GM23248 (cell line): Measurements from ENCODE around the gene FSTL4. TPM values are rescaled to one million over a fixed set of nuclear protein-coding genes. Genes with fewer than 3 reads are reported as not detected.

ENCODE experiments used
- DNase-seq: peaks from one replicate; pipeline ENCODE4 v3.0.0-alpha.2; 2015
- H2AFZ ChIP-seq: fragments of 200-600 bp; sonication (generic); 2 replicates; pipeline ENCODE4 v1.6.1; 2016; ENCODE audit warnings: antibody characterized with exemption
- H3F3A ChIP-seq: fragments of 200-600 bp; sonication (generic); 2 replicates; pipeline ENCODE4 v1.6.1; 2016; ENCODE audit warnings: mild to moderate bottlenecking, antibody characterized with exemption, mixed run types; ENCODE audit not compliant: insufficient read depth
- H3K27ac ChIP-seq: fragments of 200-600 bp; sonication (generic); 2 replicates; pipeline ENCODE4 v1.5.1; 2016; ENCODE audit warnings: mild to moderate bottlenecking
- H3K27me3 ChIP-seq: fragments of 200-600 bp; sonication (generic); replicated peaks from 2 replicates; pipeline ENCODE4 v1.6.1; 2016; ENCODE audit warnings: mild to moderate bottlenecking; ENCODE audit not compliant: insufficient read depth
- H3K36me3 ChIP-seq: fragments of 200-600 bp; sonication (generic); 2 replicates; pipeline ENCODE4 v1.6.1; 2016; ENCODE audit warnings: low read depth, mild to moderate bottlenecking
- H3K4me1 ChIP-seq: fragments of 200-600 bp; sonication (generic); 2 replicates; pipeline ENCODE4 v1.6.1; 2016; ENCODE audit warnings: mild to moderate bottlenecking; ENCODE audit not compliant: insufficient read depth
- H3K4me2 ChIP-seq: fragments of 200-600 bp; sonication (generic); one replicate; pipeline ENCODE4 v1.6.1; 2016; ENCODE audit warnings: mild to moderate bottlenecking; ENCODE audit not compliant: unreplicated experiment
- H3K4me3 ChIP-seq: fragments of 200-600 bp; sonication (generic); 2 replicates; pipeline ENCODE4 v1.5.1; 2016; ENCODE audit warnings: mild to moderate bottlenecking
- H3K79me2 ChIP-seq: fragments of 200-600 bp; sonication (generic); 2 replicates; pipeline ENCODE4 v1.6.1; 2016; ENCODE audit warnings: mild to moderate bottlenecking; ENCODE audit not compliant: insufficient read depth
- H3K9ac ChIP-seq: fragments of 200-600 bp; sonication (generic); 2 replicates; pipeline ENCODE4 v1.6.1; 2016; ENCODE audit warnings: mild to moderate bottlenecking
- H3K9me2 ChIP-seq: fragments of 200-600 bp; sonication (generic); 2 replicates; pipeline ENCODE4 v1.6.1; 2016; ENCODE audit warnings: mixed run types, mild to moderate bottlenecking, moderate library complexity; ENCODE audit not compliant: insufficient read depth
- H3K9me3 ChIP-seq: fragments of 200-600 bp; sonication (generic); one replicate; pipeline ENCODE4 v1.6.1; 2017; ENCODE audit warnings: low read depth
- H4K20me1 ChIP-seq: fragments of 200-600 bp; sonication (generic); 2 replicates; pipeline ENCODE4 v1.6.0; 2016; ENCODE audit not compliant: insufficient read depth
- EZH2 ChIP-seq: fragments of 200-600 bp; sonication (generic); IDR thresholded peaks from 2 replicates; pipeline ENCODE4 v1.6.1; 2018; ENCODE audit warnings: antibody characterized with exemption, mild to moderate bottlenecking; ENCODE audit not compliant: insufficient read depth, poor library complexity, severe bottlenecking
- EZH2phosphoT487 ChIP-seq: fragments of 200-600 bp; sonication (generic); IDR thresholded peaks from 2 replicates; pipeline ENCODE4 v1.6.1; 2018; ENCODE audit warnings: antibody characterized with exemption, moderate library complexity, mild to moderate bottlenecking, low read depth; ENCODE audit not compliant: insufficient read depth
- WGBS, 2 experiments: methylation state at CpG; one replicate each; pipeline ENCODE4 v1.1.6; 2015 to 2017; ENCODE audit warnings: low lambda C conversion rate in 2 of 2, low coverage in 1 of 2; ENCODE audit errors: missing lambda C conversion rate in 2 of 2; 5-methylcytosine and 5-hydroxymethylcytosine counted together
- in situ Hi-C: fragments of 300-500 bp; cut with MboI; formaldehyde crosslinking; loops from 2 replicates; pipeline ENCODE4 v1.15.0; 2020
- polyA plus RNA-seq: library from polyadenylated mRNA; unstranded; fragments of >200 nt; fragmentation: Nextera tagmentation; extraction: Ambion mirVana; gene quantifications from 2 replicates; pipeline ENCODE4 v1.2.1, GENCODE V29; 2016
- total RNA-seq: library from RNA; depleted of rRNA; stranded (reverse); fragments of >200 nt; shearing (Covaris generic); gene quantifications from 2 replicates; pipeline ENCODE4 v1.2.3, GENCODE V29; 2014

Gene FSTL4
- total and polyA plus RNA-seq, 2 experiments from 2014 or later = not detected

DNA sequence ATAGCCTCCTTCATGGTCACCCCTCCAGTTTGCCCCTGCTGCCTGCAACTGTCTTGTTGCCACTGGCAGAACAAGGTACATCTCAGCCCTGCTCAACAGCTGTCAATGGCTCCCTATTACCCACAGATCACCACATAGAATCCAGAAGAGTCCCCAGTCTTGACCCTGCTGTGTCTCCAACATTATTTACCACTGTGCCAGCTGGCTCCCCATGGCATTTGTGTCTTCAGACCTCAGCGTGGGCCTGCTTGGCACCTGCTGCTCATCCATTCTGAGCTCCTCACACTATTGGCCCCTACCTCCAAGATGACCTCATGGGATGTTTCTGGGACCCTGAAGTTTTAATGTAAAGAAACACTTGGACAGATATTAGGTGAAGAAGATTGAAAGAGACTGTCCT lies 358.7 kb downstream of the FSTL4 start:
- H3K4me2 ChIP-seq = no peak overlapping the region
- no peaks in the 10 kb centered on the region for H4K20me1 ChIP-seq
- TF ChIP-seq EZH2phosphoT487 = no peak
- H3K9ac ChIP-seq = no peak overlapping the region
- 38 to 41% methylated on average over 1 of the region's 1 CpG for WGBS, 2 experiments
- no peak overlapping the region for H3K4me3 ChIP-seq
- no peak for DNase-seq
- H3K36me3 ChIP-seq = no peaks in the 10 kb centered on the region
- no peak overlapping the region for H2AFZ ChIP-seq
- H3F3A ChIP-seq = no peaks in the 10 kb centered on the region
- no peak overlapping the region for H3K27ac ChIP-seq
- no peaks in the 10 kb centered on the region for H3K79me2 ChIP-seq
- H3K9me2 ChIP-seq = no peaks in the 10 kb centered on the region
- H3K4me1 ChIP-seq = no peaks in the 10 kb centered on the region
- in situ Hi-C loops = no loop called here
- H3K27me3 ChIP-seq = peaks cover 11% of the 10 kb centered on the region; the same call in 1 of the 2 replicates
- H3K9me3 ChIP-seq = no peaks in the 10 kb centered on the region

DNA sequence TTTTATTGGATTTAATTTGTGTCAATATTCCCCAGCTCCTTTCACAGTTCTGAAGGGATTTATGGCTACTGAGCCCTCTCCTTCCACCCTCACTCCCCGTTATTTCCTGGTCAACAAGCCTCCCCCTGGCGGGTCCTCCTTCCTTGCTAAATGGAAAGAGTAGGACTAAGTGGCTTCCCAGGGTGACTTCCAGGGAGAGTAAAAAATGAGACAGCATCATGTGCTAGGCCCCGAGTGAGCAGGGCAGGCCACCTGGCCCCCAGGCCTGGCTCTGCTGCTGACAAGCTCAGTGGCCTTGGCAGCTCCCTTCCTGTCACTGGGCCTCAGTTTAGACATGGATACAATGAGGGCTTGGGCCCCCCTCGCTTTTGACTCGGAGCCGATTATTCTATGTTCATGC lies 359.3 kb downstream of the FSTL4 start:
- Histone ChIP-seq H3K27ac (no peak overlapping the region), H3K27me3 (peaks cover 11% of the 10 kb centered on the region; the same call in 1 of the 2 replicates), H4K20me1 (no peaks in the 10 kb centered on the region), H3F3A (no peaks in the 10 kb centered on the region), H3K4me1 (no peaks in the 10 kb centered on the region), H3K4me3 (no peak overlapping the region), H2AFZ (no peak overlapping the region), H3K4me2 (no peak overlapping the region), H3K9me2 (no peaks in the 10 kb centered on the region), H3K36me3 (no peaks in the 10 kb centered on the region), H3K9me3 (no peaks in the 10 kb centered on the region), H3K79me2 (no peaks in the 10 kb centered on the region), H3K9ac (no peak overlapping the region)
- DNase-seq = no peak
- TF ChIP-seq EZH2 (no peak), EZH2phosphoT487 (no peak)
- 68 to 72% methylated on average over 6 of the region's 6 CpGs for WGBS, 2 experiments
- in situ Hi-C loops = no loop called here

DNA sequence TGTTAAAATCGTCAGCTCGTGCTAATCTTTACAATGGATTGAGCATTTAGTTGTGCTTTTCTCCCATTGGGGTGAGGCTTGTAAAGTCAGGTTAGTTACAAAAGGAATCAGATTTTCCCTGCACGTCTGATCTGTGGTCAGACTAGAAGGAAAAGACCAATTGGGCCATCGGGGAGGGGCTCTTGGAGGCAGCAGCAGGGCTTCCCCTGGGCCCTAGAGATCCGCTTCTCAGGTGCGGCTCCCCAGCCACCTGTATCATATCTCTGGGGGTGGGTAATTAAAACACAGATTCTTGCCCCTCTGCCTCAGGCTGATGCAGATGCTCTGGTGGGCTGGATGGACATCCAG lies 360.2 kb downstream of the FSTL4 start:
- Histone ChIP-seq H3K27ac (no peak overlapping the region), H3K9me3 (no peaks in the 10 kb centered on the region), H4K20me1 (no peaks in the 10 kb centered on the region), H3K4me1 (no peaks in the 10 kb centered on the region), H2AFZ (no peak overlapping the region), H3K9me2 (no peaks in the 10 kb centered on the region), H3F3A (no peaks in the 10 kb centered on the region), H3K9ac (no peak overlapping the region), H3K79me2 (no peaks in the 10 kb centered on the region), H3K4me3 (no peak overlapping the region), H3K4me2 (no peak overlapping the region), H3K27me3 (peaks cover 11% of the 10 kb centered on the region; the same call in 1 of the 2 replicates), H3K36me3 (no peaks in the 10 kb centered on the region)
- in situ Hi-C loops = no loop called here
- TF ChIP-seq EZH2 (no peak), EZH2phosphoT487 (no peak)
- WGBS, 2 experiments = 54 to 57% methylated on average over 6 of the region's 6 CpGs
- no peak for DNase-seq

DNA sequence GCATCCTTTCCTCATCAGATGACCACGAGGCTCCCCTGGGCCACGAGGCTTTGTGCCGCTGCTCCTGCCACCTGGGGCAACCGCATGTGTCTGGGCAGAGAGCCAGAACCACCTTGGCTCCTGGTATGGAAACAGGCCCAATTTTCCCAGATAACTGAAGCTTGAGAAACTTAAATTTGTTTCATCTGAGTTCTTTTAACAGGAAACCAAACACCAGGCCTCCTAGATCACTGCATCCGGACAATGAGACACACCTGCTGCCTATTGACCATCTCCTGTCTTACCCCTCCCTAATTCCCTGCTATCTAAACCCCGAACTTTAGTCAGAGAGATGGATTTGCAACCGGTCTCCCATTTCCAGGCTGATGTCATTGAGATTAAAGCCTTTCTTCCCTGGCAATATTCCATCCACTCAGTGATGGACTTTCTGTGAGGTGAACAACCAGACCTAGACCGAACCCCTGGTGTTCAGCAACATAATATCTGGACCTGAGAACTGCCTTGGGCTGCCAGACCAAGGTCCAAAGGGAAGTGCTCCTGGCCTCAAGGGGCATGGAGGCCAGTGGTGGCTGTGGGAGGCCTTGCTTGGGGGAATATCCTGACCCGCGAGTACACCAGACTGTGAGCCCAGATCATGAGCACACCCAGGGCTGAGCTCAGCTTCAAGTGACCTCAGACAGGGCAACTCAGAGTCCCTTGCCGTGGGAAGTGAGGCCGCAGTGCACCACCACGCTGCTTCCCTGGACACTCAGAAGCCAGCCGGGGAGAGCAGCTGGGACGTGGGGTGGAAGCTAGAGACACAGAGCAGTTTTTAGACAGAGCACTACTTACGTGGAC lies 360.8 kb downstream of the FSTL4 start:
- WGBS, 2 experiments = 67 to 72% methylated on average over 16 of the region's 16 CpGs
- no peak overlapping the region for H3K27ac ChIP-seq
- no peaks in the 10 kb centered on the region for H3K9me2 ChIP-seq
- TF ChIP-seq EZH2 (no peak), EZH2phosphoT487 (no peak)
- H3K36me3 ChIP-seq = no peaks in the 10 kb centered on the region
- H3K9ac ChIP-seq = no peak overlapping the region
- peaks cover 11% of the 10 kb centered on the region; the same call in 1 of the 2 replicates for H3K27me3 ChIP-seq
- H3K4me3 ChIP-seq = no peak overlapping the region
- no peak for DNase-seq
- no peak overlapping the region for H3K4me2 ChIP-seq
- no peaks in the 10 kb centered on the region for H4K20me1 ChIP-seq
- no peaks in the 10 kb centered on the region for H3K9me3 ChIP-seq
- no peaks in the 10 kb centered on the region for H3K4me1 ChIP-seq
- H3F3A ChIP-seq = no peaks in the 10 kb centered on the region
- in situ Hi-C loops = no loop called here
- H3K79me2 ChIP-seq = no peaks in the 10 kb centered on the region
- H2AFZ ChIP-seq = no peak overlapping the region

DNA sequence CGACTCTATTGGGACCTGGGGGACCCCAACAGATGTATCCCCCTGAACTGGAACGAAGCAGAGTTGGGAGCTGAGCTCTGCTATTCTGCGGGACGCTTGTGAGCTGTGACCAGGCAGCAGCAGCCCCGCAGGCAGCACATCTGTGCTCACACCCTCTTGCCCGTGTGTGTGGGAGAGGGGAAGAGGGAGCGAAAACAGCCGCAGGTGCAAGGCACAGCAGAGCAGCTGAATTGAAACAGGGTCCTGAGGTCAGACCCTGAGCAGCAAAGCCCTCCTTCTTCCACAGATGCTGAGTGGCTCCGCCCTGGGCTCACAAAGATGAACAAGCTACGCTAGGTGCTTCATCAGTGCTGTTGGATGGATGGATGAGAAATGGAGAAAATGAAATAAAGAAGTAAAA lies 361.8 kb downstream of the FSTL4 start:
- Histone ChIP-seq H2AFZ (no peak overlapping the region), H4K20me1 (no peaks in the 10 kb centered on the region), H3K4me1 (no peaks in the 10 kb centered on the region), H3K27ac (no peak overlapping the region), H3K4me2 (no peak overlapping the region), H3F3A (no peaks in the 10 kb centered on the region), H3K4me3 (no peak overlapping the region), H3K9me3 (no peaks in the 10 kb centered on the region), H3K27me3 (peaks cover 7% of the 10 kb centered on the region; the same call in 1 of the 2 replicates), H3K9ac (no peak overlapping the region), H3K79me2 (no peaks in the 10 kb centered on the region), H3K9me2 (no peaks in the 10 kb centered on the region), H3K36me3 (no peaks in the 10 kb centered on the region)
- TF ChIP-seq EZH2phosphoT487 (no peak), EZH2 (no peak)
- 61 to 62% methylated on average over 10 of the region's 10 CpGs for WGBS, 2 experiments
- in situ Hi-C loops = no loop called here
- no peak for DNase-seq
